ENCODE measurements around the gene DCAKD. TPM values are rescaled to one million over a fixed set of nuclear protein-coding genes. Genes with fewer than 3 reads are reported as not detected.

Gene DCAKD
- total and polyA plus RNA-seq, 2 donors (not counting 3 experiments of a cell fraction or from before 2014, with no cell fraction given), result 30.8 to 36.5 TPM

GRCh38 chr17:45061606-45062205, 10.3 kb upstream of the DCAKD start:
- dilution Hi-C loops (cut with MboI; ENCODE audit: extremely low pct_ligation_motif_present, low sequenced_read_pairs) (no loop called here), intact Hi-C loops (cut with micrococcal nuclease) (loop anchor here (1.0 to 2.0 kb wide), 2 partner anchors 10 to 71 kb away; partner anchors contain the start of genes DCAKD and PLCD3)
- peak overlapping the region; percentile 90 for H3K27ac ChIP-seq (ENCODE audit: insufficient read depth, low read depth, low read length)
- peaks cover 56% of the 10 kb centered on the region for H3K79me2 ChIP-seq (ENCODE audit: control insufficient read depth, insufficient read depth, low read length)
- peak overlapping the region; percentile 44 for H2AFZ ChIP-seq (ENCODE audit: low read depth, low read length)
- H3K9me1 ChIP-seq (replicated peaks; ENCODE audit: control insufficient read depth, extremely low read depth, insufficient read depth, low read length), result no peaks in the 10 kb centered on the region
- TF ChIP-seq, protein P1, sequence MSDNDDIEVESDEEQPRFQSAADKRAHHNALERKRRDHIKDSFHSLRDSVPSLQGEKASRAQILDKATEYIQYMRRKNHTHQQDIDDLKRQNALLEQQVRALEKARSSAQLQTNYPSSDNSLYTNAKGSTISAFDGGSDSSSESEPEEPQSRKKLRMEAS (IDR thresholded peaks at IDR 0.05; ENCODE audit: insufficient read depth, insufficient read length), result no peak
- peak; percentile 23 for TF ChIP-seq POLR2A (IDR thresholded peaks at IDR 0.05; ENCODE audit: low read depth, low read length)
- no peaks in the 10 kb centered on the region for H3K9me3 ChIP-seq (replicated peaks; ENCODE audit: control insufficient read depth, insufficient read depth, low read length)
- H3K4me3 ChIP-seq (replicated peaks in 1 of 3; ENCODE audit: insufficient read depth in 1 of 3, low read depth in 1 of 3, low read length in 3 of 3), result peak overlapping the region; percentile 58 to 96 (median 95)
- POLR2A ChIA-PET, result interaction anchor here (1.0 to 1.7 kb wide), 5 partner anchors 10 to 88 kb away, joined by 3 to 5 read pairs (median 3); partner anchors contain the start of gene HEXIM1
- peak overlapping the region; percentile 98 for H3K9ac ChIP-seq (replicated peaks; ENCODE audit: extremely low read depth, insufficient read depth, low read length)
- no peaks in the 10 kb centered on the region for H3K27me3 ChIP-seq (ENCODE audit: control insufficient read depth in 2 of 2, insufficient read depth in 2 of 2, low read length in 2 of 2)
- FAIRE-seq (no peak), DNase-seq (ENCODE audit: low read depth, low spot score) (no peak)
- TSS peak; percentile 70 for BruUV-seq (replicated peaks)
- no peaks in the 10 kb centered on the region for H4K20me1 ChIP-seq (replicated peaks; ENCODE audit: control insufficient read depth, extremely low read depth, insufficient read depth, low read length)
- peak overlapping the region; percentile 88 for H3K4me2 ChIP-seq (ENCODE audit: insufficient read depth, low read length)
- peaks cover 23% of the 10 kb centered on the region for H3K4me1 ChIP-seq (ENCODE audit: control insufficient read depth, extremely low read depth, insufficient read depth, low read length)
- H3K36me3 ChIP-seq (ENCODE audit: control insufficient read depth in 2 of 2, extremely low read depth in 1 of 2, insufficient read depth in 2 of 2, low read length in 2 of 2), result no peaks in the 10 kb centered on the region
- CTCF ChIA-PET, result interaction anchor here (1.0 to 2.1 kb wide), 7 partner anchors 10 to 141 kb away, joined by 3 to 9 read pairs (median 3); partner anchors contain the start of genes ACBD4 and HEXIM1

- no peaks in the 10 kb centered on the region for H3K9me3 ChIP-seq (replicated peaks; ENCODE audit: control insufficient read depth, insufficient read depth, low read length)
These were observed 9.6 kb upstream of the DCAKD start, which contains the start of gene NMT1 for GRCh38 chr17:45060797-45061605. Gene NMT1 (plus strand): TSS chr17:45061317. CDS start chr17:45061330, 13 bp downstream.

More at GRCh38 chr17:45060797-45061605, 9.6 kb upstream of the DCAKD start, which contains the start of gene NMT1:
- FAIRE-seq (peak; percentile 100), DNase-seq (ENCODE audit: low read depth, low spot score) (peak; percentile 100)
- Histone ChIP-seq H3K4me2 (ENCODE audit: insufficient read depth, low read length) (peak within 1 kb of the TSS; percentile 88), H2AFZ (ENCODE audit: low read depth, low read length) (peak within 1 kb of the TSS; percentile 79), H3K9me1 (replicated peaks; ENCODE audit: control insufficient read depth, extremely low read depth, insufficient read depth, low read length) (no peaks in the 10 kb centered on the region), H3K4me3 (replicated peaks in 1 of 3; ENCODE audit: insufficient read depth in 1 of 3, low read depth in 1 of 3, low read length in 3 of 3) (peak within 1 kb of the TSS; percentile 58 to 96 (median 95)), H3K27me3 (ENCODE audit: control insufficient read depth in 2 of 2, insufficient read depth in 2 of 2, low read length in 2 of 2) (no peaks in the 10 kb centered on the region), H3K4me1 (ENCODE audit: control insufficient read depth, extremely low read depth, insufficient read depth, low read length) (peaks cover 21% of the 10 kb centered on the region), H3K9ac (replicated peaks; ENCODE audit: extremely low read depth, insufficient read depth, low read length) (peak within 1 kb of the TSS; percentile 98), H3K27ac (ENCODE audit: insufficient read depth, low read depth, low read length) (peak within 1 kb of the TSS; percentile 90), H3K36me3 (ENCODE audit: control insufficient read depth in 2 of 2, extremely low read depth in 1 of 2, insufficient read depth in 2 of 2, low read length in 2 of 2) (no peaks in the 10 kb centered on the region), H3K79me2 (ENCODE audit: control insufficient read depth, insufficient read depth, low read length) (peaks cover 50% of the 10 kb centered on the region), H4K20me1 (replicated peaks; ENCODE audit: control insufficient read depth, extremely low read depth, insufficient read depth, low read length) (no peaks in the 10 kb centered on the region)
- peak; percentile 81 for TF ChIP-seq POLR2AphosphoS5 (IDR thresholded peaks at IDR 0.05; ENCODE audit: insufficient read depth, low read depth, low read length)
- TF ChIP-seq GATA2 (IDR thresholded peaks at IDR 0.05; ENCODE audit: insufficient read depth, insufficient read length, low read depth, low read length), result no peak
- no peak for TF ChIP-seq EZH2 (IDR thresholded peaks at IDR 0.05; ENCODE audit: borderline replicate concordance, low read depth, low read length, severe bottlenecking)
- TF ChIP-seq FOS (IDR thresholded peaks at IDR 0.05; ENCODE audit: borderline replicate concordance, insufficient read depth, low read length), result no peak
- TF ChIP-seq MYC (IDR thresholded peaks at IDR 0.05; ENCODE audit: low read depth, low read length), result peak; percentile 71
- peak; percentile 89 for TF ChIP-seq POLR2A (IDR thresholded peaks at IDR 0.05; ENCODE audit: low read depth, low read length)
- TF ChIP-seq, protein P1 (IDR thresholded peaks at IDR 0.05; ENCODE audit: insufficient read depth, insufficient read length), result no peak
- TF ChIP-seq JUN (IDR thresholded peaks at IDR 0.05; ENCODE audit: borderline replicate concordance, insufficient read depth, insufficient read length, low read depth), result no peak
- no peak for TF ChIP-seq CTCF (IDR thresholded peaks at IDR 0.05; ENCODE audit: extremely low read depth in 1 of 2, insufficient read depth in 1 of 2, low read depth in 1 of 2, low read length in 2 of 2)
- CTCF ChIA-PET, result interaction anchor here (1.0 to 2.1 kb wide), 8 partner anchors 10 to 141 kb away, joined by 3 to 9 read pairs (median 4); partner anchors contain the start of genes ACBD4, DCAKD and HEXIM1
- dilution Hi-C loops (cut with MboI; ENCODE audit: extremely low pct_ligation_motif_present, low sequenced_read_pairs), result no loop called here
- no TSS peak for BruUV-seq (replicated peaks)
- intact Hi-C loops (cut with micrococcal nuclease), result loop anchor here (1.0 to 2.0 kb wide), 2 partner anchors 10 to 72 kb away; partner anchors contain the start of genes DCAKD and PLCD3
- POLR2A ChIA-PET, result interaction anchor here (1.0 to 1.7 kb wide), 6 partner anchors 9 to 89 kb away, joined by 3 to 5 read pairs (median 4); partner anchors contain the start of gene HEXIM1
